Body of pancreas (tissue), 4 donors: ENCODE results near the gene ABCA1.
"Not testable (repeated sequence)": the region's sequence is repeated elsewhere in the genome, so short reads cannot be mapped to it uniquely, and the experiment has no call there.

ENCODE experiments used
- CTCF ChIP-seq, 7 experiments: fragments of 450-650 bp in 4 of 7; fragments of 200-600 bp in 3 of 7; sonication (generic) in 3 of 7; IDR thresholded peaks; one replicate each; pipeline ENCODE4 v1.5.1; 2016 to 2019; ENCODE audit warnings: antibody characterized with exemption in 7 of 7
- POLR2A ChIP-seq, 3 donors: fragments of 450-650 bp; IDR thresholded peaks; one replicate each; pipeline ENCODE4 v1.6.1; 2016; ENCODE audit warnings: antibody characterized with exemption in 3 of 3, mild to moderate bottlenecking in 2 of 3

DNA sequence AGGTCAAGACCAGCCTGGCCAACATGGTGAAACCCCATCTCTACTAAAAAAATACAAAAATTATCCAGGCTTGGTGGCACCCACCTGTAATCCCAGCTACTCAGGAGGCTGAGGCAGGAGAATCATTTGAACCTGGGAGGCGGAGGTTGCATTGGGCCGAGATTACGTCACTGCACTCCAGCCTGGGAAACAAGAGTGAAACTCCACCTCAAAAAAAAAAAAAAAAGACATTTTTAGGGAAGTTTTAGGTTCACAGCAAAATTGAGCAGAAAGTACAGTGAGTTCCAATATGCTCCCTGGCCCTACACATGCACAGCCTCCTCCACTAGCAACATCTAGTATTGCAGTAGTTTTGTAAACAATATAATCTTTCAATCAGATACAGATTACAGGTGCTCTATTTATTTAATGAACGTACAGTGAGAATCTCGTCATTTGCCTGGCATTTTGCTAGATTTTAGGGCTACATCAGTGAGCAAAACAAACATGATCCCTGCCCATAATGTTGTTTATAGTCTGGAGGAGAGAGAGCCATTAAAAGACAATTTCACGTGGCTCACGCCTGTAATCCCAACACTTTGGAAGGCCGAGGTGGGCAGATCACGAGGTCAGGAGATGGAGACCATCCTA lies 48.1 kb upstream of the ABCA1 start:
- TF ChIP-seq CTCF, POLR2A (IDR thresholded peaks at IDR 0.05): not testable (repeated sequence)
